LNCAP (cell line): ENCODE results near the gene AP3B1.

ENCODE experiments used
- TF ChIP-seq, protein P1 (sequence below): fragments of 450-650 bp; IDR thresholded peaks from 2 replicates; pipeline ENCODE4 v1.5.1; 2017; ENCODE audit warnings: mild to moderate bottlenecking

The AP3B1 gene

DNA sequence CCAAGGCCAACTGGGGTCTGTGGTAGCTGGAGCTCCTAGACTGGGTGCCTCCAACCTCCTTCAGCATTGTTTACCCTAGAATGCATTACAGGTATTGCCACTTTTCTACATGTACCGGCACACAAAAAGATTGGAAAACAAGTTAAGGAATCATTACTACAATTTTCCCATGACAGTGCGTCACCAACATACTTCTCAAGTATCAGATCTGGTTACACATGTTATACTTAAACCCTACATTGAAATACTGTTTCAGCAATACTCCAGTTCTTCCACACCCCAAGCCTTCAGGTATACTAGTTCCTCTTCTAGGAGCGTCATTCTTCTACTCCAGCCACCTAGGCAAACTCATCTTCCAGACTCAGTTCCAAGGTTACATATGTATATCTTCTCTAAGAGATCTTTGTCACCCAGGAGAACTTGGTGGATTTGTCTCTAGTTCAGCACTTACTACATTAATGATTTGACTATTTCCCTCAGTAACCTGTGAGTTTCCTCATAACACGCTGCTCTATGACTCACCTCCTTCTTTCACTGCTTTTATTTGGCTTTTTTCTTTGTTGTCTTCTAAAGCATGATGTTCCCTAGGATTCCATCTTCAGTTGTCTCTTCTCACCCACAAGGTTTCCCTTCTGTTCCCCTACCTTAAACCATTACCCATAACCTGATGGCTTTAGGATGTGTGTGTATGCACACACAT lies 217.0 kb downstream of the AP3B1 start:
- TF ChIP-seq, protein P1, sequence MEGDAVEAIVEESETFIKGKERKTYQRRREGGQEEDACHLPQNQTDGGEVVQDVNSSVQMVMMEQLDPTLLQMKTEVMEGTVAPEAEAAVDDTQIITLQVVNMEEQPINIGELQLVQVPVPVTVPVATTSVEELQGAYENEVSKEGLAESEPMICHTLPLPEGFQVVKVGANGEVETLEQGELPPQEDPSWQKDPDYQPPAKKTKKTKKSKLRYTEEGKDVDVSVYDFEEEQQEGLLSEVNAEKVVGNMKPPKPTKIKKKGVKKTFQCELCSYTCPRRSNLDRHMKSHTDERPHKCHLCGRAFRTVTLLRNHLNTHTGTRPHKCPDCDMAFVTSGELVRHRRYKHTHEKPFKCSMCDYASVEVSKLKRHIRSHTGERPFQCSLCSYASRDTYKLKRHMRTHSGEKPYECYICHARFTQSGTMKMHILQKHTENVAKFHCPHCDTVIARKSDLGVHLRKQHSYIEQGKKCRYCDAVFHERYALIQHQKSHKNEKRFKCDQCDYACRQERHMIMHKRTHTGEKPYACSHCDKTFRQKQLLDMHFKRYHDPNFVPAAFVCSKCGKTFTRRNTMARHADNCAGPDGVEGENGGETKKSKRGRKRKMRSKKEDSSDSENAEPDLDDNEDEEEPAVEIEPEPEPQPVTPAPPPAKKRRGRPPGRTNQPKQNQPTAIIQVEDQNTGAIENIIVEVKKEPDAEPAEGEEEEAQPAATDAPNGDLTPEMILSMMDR: no peak

DNA sequence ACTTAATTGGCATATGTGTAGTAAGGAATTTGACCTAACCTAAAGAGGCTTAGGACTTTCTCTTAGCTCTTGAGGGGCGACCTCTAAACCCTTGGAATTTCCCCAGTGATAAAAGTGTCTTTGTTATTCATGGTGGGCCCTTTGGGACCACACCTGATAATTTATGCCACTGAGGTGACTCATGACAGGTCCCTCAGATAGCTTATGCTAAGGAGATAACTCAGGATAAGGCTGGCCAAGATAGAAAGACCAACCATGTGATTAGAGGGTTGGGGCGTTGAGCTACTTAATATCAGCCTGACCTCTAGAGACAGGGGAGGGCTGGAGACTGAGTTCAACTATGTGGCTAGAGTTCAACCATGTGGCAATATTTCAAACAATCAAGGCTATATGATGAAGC lies 218.1 kb downstream of the AP3B1 start:
- TF ChIP-seq, protein P1: no peak

DNA sequence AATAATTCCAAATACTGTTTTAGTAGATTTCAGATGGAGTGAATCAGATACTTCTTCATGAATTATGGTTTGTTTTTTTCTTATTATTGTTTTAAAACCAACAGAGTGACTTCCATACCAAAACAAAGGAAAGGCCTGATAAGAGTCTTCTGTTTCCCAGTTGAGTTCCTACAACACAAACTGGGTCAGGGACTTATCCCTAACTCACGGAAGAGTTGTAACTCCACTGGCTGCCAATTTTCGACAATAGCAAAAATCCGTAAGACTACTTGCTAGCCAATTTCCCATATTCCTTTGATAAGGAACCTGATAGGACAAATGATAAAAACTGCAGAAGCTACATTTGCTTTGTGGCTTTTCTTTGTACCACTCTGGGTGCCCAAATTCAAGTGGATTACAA lies 219.2 kb downstream of the AP3B1 start:
- TF ChIP-seq, protein P1: no peak

DNA sequence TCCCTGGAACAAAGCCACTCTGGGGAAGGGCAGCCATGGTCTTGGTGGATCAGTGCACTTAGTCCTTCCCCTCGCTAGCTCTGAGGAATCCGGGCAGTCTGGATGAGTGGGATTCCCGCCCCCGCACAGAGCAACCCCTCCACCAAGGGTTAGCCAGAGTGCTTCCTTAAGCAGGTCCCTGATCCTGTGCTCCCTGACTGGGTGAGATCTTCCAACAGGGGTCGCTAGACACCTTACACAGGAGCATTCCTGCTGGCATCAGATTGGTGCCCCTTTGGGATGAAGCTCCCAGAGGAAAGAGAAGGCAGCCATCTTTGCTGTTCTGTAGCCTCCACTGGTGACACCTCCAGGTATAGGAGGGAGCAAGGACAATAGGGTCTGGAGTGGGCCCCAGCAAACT lies 228.8 kb downstream of the AP3B1 start:
- TF ChIP-seq, protein P1: no peak

DNA sequence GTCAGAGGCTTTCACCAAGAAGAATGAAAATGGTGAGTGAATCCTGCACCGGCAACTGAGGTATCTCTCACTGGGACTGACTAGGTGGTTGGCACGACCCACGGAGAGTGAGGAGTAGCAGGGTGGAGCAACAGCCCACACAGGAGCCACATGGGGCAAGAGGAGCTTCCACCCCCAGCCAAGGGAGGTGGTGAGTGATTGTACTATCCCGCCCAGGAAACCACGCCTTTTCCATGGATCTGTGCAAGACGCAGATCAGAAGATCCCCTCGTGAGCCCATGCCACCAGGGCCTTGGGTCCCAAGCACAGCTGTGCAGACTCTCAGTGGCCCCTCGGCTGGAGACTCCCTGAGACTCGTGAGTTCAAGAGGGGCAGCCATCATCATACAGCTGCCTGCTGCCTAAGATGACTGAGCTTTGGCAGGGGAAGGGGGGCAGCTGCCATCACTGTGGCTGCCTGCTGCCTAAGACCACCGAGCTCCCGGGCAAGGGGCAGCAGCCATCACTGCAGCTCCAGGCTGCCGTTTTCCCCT lies 229.5 kb downstream of the AP3B1 start:
- TF ChIP-seq, protein P1: no peak

DNA sequence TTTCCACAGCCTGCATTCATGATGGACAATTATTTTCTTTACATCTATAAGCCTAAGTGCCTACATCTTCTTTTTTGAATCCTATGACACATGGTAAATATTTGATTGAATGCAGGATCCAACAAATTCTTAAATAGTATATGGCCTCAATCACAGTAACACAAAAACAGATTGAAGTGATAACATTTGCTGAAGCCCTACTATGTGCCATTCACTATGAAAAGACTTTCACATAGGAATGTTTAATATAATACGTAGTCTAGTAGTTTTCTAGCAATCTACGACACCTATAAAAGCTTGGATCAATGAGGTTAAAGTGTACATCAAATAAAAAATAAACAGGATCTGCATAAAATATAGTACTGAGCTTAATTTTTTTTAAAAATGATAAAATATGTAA lies 231.0 kb downstream of the AP3B1 start:
- TF ChIP-seq, protein P1: no peak

DNA sequence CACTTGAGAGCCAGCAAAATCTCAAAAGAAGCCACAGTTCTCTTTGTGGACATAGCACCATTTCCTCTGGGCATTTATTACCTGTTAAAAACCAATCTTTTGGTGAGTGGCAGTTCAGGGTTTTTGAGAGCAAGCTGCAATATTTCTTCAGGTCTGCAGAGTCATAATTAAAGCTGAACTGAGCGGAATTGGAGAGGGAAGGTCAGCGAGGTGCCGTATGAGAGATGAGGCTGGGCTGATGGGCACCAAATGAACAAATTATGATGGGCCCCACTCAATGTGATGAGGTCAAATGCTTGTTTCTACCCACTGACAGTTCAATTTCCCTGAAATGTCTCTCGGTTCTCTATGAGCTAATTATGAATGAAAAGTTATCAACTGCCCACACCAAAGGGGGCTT lies 231.9 kb downstream of the AP3B1 start:
- TF ChIP-seq, protein P1: no peak
